ENCODE data around the gene ARHGEF25. TPM values are rescaled to one million over a fixed set of nuclear protein-coding genes. Genes with fewer than 3 reads are reported as not detected.
"Not testable (repeated sequence)": the region's sequence is repeated elsewhere in the genome, so short reads cannot be mapped to it uniquely, and the experiment has no call there.

Gene ARHGEF25
- total and polyA plus RNA-seq, 2 donors: 2.0 to 8.5 TPM

DNA sequence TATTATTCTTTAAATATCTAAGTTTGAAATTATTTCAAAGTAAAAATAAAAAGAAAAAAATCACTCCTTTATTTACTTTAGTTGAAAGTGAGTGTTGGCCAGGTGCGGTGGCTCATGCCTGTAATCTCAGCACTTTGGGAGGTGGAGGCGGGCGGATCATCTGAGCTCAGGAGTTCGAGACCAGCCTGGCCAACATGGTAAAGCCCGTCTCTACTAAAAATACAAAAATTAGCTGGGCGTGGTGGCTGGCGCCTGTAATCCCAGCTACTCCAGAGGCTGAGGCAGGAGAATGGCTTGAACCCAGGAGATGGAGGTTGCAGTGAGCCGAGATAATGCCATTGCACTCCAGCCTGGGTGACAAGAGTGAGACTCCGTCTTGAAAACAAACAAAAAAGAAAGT lies 25.5 kb downstream of the ARHGEF25 start:
- WGBS: 98% methylated on average over 9 of the region's 9 CpGs
- not testable (repeated sequence) for H3K36me3 ChIP-seq (ENCODE audit: control insufficient read depth in 2 of 2, insufficient read depth in 2 of 2, low read length in 1 of 2); DNase-seq (ENCODE audit: low read depth in 6 of 9, low spot score in 9 of 9); H3K27ac ChIP-seq (ENCODE audit: low read depth in 1 of 2, low read length in 1 of 2); H3K4me3 ChIP-seq (ENCODE audit: low read length in 2 of 2); H3K9me3 ChIP-seq (ENCODE audit: control insufficient read depth in 2 of 2, insufficient read depth in 1 of 2, low read length in 1 of 2)
- Histone ChIP-seq H3K4me1 (ENCODE audit: control insufficient read depth in 2 of 2, insufficient read depth in 2 of 2, low read length in 2 of 2) (peaks cover 0 to 11% of the 10 kb centered on the region in 2 donors), H3K27me3 (ENCODE audit: control insufficient read depth in 2 of 2, insufficient read depth in 1 of 2, low read length in 1 of 2) (peaks cover 31 to 62% of the 10 kb centered on the region in 2 donors)

DNA sequence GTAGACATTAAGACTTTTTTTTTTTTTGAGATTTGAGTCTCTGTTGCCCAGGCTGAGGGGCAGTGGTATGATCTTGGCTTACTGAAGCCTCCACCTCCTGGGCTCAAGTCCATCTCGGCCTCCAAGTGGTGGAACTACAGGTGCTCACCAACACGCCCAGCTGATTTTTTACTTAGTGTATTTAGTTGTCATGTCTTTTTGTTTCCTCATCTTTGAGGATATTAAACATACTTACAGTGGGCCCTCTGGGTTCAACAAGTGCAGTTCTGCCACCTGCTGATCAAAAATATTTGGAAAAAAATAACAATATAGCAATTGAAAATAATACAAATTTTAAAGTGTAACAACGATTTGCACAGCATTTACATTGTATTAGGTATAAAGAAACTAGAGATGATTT lies 26.1 kb downstream of the ARHGEF25 start:
- peaks cover 25 to 57% of the 10 kb centered on the region in 2 donors for H3K27me3 ChIP-seq (ENCODE audit: control insufficient read depth in 2 of 2, insufficient read depth in 1 of 2, low read length in 1 of 2)
- H3K4me1 ChIP-seq (ENCODE audit: control insufficient read depth in 2 of 2, insufficient read depth in 2 of 2, low read length in 2 of 2): peaks cover 0 to 7% of the 10 kb centered on the region in 2 donors
- H3K4me3 ChIP-seq (ENCODE audit: low read length in 2 of 2): no peak overlapping the region
- H3K27ac ChIP-seq (ENCODE audit: low read depth in 1 of 2, low read length in 1 of 2): no peak overlapping the region
- WGBS: 80% methylated on average over 3 of the region's 3 CpGs
- DNase-seq (ENCODE audit: low read depth in 6 of 9, low spot score in 9 of 9): no peak
- no peaks in the 10 kb centered on the region for H3K9me3 ChIP-seq (ENCODE audit: control insufficient read depth in 2 of 2, insufficient read depth in 1 of 2, low read length in 1 of 2)
- no peaks in the 10 kb centered on the region for H3K36me3 ChIP-seq (ENCODE audit: control insufficient read depth in 2 of 2, insufficient read depth in 2 of 2, low read length in 1 of 2)

DNA sequence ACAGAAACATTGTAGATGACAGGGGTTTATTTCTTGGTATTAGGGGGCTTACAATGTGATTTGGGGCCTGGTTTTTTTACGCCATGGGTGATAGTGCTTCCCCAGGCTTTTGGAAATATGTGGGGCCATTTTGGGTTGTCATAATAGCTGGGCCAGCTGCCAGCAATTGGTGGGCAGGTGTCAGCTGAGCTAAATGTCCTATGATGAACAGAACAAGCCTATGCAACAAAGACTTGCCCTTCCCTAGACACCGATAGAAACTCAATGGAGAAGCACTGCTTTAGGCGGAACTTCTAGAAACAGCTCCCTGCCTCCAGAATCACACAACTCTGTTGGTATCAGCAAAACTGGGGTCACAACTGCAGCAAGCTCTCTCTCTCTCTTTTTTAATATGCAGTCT lies 26.9 kb downstream of the ARHGEF25 start:
- Histone ChIP-seq H3K9me3 (ENCODE audit: control insufficient read depth in 2 of 2, insufficient read depth in 1 of 2, low read length in 1 of 2) (no peaks in the 10 kb centered on the region), H3K4me1 (ENCODE audit: control insufficient read depth in 2 of 2, insufficient read depth in 2 of 2, low read length in 2 of 2) (peaks cover 0 to 1% of the 10 kb centered on the region in 2 donors), H3K36me3 (ENCODE audit: control insufficient read depth in 2 of 2, insufficient read depth in 2 of 2, low read length in 1 of 2) (no peaks in the 10 kb centered on the region), H3K27me3 (ENCODE audit: control insufficient read depth in 2 of 2, insufficient read depth in 1 of 2, low read length in 1 of 2) (peaks cover 19 to 50% of the 10 kb centered on the region in 2 donors), H3K4me3 (ENCODE audit: low read length in 2 of 2) (no peak overlapping the region), H3K27ac (ENCODE audit: low read depth in 1 of 2, low read length in 1 of 2) (no peak overlapping the region)
- no peak for DNase-seq (ENCODE audit: low read depth in 6 of 9, low spot score in 9 of 9)
- 98% methylated on average over 3 of the region's 3 CpGs for whole genome bisulfite sequencing

DNA sequence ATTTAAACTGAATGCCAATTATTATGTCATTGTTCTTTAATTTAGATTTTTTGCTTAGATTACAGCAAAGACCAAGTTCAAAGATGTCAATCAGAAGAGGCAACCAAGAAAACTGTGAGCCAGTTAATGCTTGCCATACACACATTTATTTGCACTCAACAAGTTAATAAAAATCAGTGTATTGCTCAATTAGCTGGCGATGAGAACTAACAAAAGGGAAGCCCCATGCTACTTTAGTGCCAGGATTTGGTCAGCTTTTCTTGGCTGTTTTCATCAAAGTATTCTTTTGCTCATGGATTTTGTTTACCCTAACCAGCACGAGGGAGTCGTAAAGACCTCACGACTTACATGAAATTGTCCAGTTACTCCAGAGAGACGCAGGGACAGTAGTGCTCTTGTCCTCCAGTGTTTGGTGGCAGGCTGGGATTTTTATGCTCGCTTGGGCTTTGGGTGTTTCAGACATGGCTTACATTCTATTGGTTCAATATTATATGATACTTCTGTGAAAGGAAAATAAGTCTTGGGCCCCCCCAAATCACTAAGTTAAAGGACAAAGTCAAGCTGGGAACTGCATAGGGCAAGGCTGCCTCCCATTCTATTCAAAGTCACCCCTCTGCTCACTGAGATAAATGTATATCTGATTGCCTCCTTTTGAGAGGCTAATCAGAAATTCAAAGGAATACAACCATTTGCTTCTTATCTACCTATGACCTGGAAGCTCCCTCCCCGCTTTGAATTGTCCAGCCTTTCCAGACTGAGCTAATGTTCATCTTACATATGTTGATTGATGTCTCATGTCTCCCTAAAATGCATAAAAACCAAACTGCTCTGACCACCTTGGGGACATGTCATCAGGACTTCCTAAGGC lies 29.2 kb downstream of the ARHGEF25 start:
- DNase-seq (ENCODE audit: low read depth in 6 of 9, low spot score in 9 of 9): no peak

DNA sequence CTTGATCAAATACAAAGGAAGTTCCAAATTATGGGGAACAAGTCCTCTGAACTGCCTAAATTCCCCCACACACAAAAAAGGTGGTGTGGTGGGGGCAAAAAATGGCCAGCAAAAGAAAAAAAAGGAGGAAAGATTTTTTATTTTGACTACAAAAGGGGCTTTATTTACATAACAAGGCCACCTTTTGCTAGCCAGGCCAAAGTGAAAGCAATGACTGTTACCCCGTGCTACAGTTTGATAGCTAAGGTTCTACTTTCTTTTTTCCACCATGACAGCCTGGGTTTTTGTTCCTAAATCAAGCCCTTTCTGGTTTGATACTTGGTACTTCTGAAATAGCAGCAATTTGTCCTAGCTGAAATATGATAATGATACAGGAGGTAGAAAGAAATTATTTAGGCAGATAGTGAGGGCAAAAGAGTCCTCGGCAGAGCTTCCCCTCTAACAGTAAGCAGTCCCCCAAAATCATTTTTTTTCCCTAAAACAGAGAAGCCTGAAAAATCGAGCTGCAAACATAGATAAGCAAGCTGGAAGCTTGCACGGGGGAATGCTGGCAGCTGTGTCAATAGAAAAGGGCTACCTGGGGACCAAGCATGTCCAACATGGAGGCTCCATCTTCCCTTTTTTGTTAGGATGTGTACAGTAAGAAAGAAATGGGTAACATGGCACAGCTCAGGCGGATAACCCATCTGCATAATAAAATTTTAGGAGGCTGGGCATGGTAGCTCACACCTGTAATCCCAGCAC lies 30.6 kb downstream of the ARHGEF25 start:
- H3K27me3 ChIP-seq (ENCODE audit: control insufficient read depth in 2 of 2, insufficient read depth in 1 of 2, low read length in 1 of 2): peaks cover 6 to 30% of the 10 kb centered on the region in 2 donors
- H3K4me3 ChIP-seq (ENCODE audit: low read length in 2 of 2): no peak overlapping the region
- peaks cover 0 to 6% of the 10 kb centered on the region in 2 donors for H3K9me3 ChIP-seq (ENCODE audit: control insufficient read depth in 2 of 2, insufficient read depth in 1 of 2, low read length in 1 of 2)
- DNase-seq (ENCODE audit: low read depth in 6 of 9, low spot score in 9 of 9): no peak
- H3K4me1 ChIP-seq (ENCODE audit: control insufficient read depth in 2 of 2, insufficient read depth in 2 of 2, low read length in 2 of 2): no peaks in the 10 kb centered on the region
- 72% methylated on average over 5 of the region's 5 CpGs for WGBS
- H3K36me3 ChIP-seq (ENCODE audit: control insufficient read depth in 2 of 2, insufficient read depth in 2 of 2, low read length in 1 of 2): no peaks in the 10 kb centered on the region
- H3K27ac ChIP-seq (ENCODE audit: low read depth in 1 of 2, low read length in 1 of 2): no peak overlapping the region

More for the DNA sequence above, 29.2 kb downstream of the ARHGEF25 start:
- H3K27me3 ChIP-seq (ENCODE audit: control insufficient read depth in 2 of 2, insufficient read depth in 1 of 2, low read length in 1 of 2): peaks cover 6 to 38% of the 10 kb centered on the region in 2 donors
- WGBS: 90% methylated on average over 7 of the region's 7 CpGs
- no peaks in the 10 kb centered on the region for H3K4me1 ChIP-seq (ENCODE audit: control insufficient read depth in 2 of 2, insufficient read depth in 2 of 2, low read length in 2 of 2)
- no peaks in the 10 kb centered on the region for H3K36me3 ChIP-seq (ENCODE audit: control insufficient read depth in 2 of 2, insufficient read depth in 2 of 2, low read length in 1 of 2)
- H3K4me3 ChIP-seq (ENCODE audit: low read length in 2 of 2): no peak overlapping the region
- H3K9me3 ChIP-seq (ENCODE audit: control insufficient read depth in 2 of 2, insufficient read depth in 1 of 2, low read length in 1 of 2): no peaks in the 10 kb centered on the region
- H3K27ac ChIP-seq (ENCODE audit: low read depth in 1 of 2, low read length in 1 of 2): no peak overlapping the region

DNA sequence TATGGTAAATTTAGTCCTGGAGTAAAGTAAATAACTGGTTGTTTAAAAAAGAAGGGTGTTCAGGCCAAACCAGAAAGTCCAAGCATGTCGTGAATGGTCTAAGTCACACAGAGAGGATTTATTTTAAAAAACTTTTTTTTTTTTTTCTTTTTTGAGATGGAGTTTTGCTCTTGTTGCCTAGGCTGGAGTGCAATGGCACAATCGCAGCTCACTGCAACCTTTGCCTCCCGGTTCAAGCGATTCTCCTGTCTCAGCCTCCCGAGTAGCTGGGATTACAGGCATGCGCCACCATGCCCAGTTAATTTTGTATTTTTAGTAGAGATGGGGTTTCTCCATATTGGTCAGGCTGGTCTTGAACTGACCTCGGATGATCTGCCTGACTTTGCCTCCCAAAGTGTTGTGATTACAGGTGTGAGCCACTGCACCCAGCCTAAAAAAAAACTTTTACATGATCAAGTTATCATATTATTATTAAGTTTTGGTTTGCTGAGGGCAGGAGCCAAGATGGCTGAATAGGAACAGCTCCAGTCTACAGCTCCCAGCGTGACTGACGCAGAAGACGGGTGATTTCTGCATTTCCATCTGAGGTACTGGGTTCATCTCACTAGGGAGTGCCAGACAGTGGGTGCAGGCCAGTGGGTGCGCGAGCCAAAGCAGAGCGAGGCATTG lies 34.9 kb downstream of the ARHGEF25 start:
- 83% methylated on average over 13 of the region's 13 CpGs for WGBS
- not testable (repeated sequence) for DNase-seq (ENCODE audit: low read depth in 6 of 9, low spot score in 9 of 9); H3K36me3 ChIP-seq (ENCODE audit: control insufficient read depth in 2 of 2, insufficient read depth in 2 of 2, low read length in 1 of 2); H3K4me1 ChIP-seq (ENCODE audit: control insufficient read depth in 2 of 2, insufficient read depth in 2 of 2, low read length in 2 of 2); H3K27ac ChIP-seq (ENCODE audit: low read depth in 1 of 2, low read length in 1 of 2); H3K4me3 ChIP-seq (ENCODE audit: low read length in 2 of 2); H3K27me3 ChIP-seq (ENCODE audit: control insufficient read depth in 2 of 2, insufficient read depth in 1 of 2, low read length in 1 of 2); H3K9me3 ChIP-seq (ENCODE audit: control insufficient read depth in 2 of 2, insufficient read depth in 1 of 2, low read length in 1 of 2)

DNA sequence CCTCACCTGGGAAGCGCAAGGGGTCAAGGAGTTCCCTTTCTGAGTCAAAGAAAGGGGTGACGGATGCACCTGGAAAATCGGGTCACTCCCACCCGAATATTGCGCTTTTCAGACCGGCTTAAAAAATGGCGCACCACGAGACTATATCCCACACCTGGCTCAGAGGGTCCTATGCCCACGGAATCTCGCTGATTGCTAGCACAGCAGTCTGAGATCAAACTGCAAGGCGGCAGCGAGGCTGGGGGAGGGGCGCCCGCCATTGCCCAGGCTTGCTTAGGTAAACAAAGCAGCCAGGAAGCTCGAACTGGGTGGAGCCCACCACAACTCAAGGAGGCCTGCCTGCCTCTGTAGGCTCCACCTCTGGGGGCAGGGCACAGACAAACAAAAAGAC lies 35.4 kb downstream of the ARHGEF25 start:
- 100% methylated on average over 10 of the region's 15 CpGs for WGBS
- H3K27me3 ChIP-seq (ENCODE audit: control insufficient read depth in 2 of 2, insufficient read depth in 1 of 2, low read length in 1 of 2); DNase-seq (ENCODE audit: low read depth in 6 of 9, low spot score in 9 of 9); H3K9me3 ChIP-seq (ENCODE audit: control insufficient read depth in 2 of 2, insufficient read depth in 1 of 2, low read length in 1 of 2); H3K4me3 ChIP-seq (ENCODE audit: low read length in 2 of 2); H3K4me1 ChIP-seq (ENCODE audit: control insufficient read depth in 2 of 2, insufficient read depth in 2 of 2, low read length in 2 of 2); H3K36me3 ChIP-seq (ENCODE audit: control insufficient read depth in 2 of 2, insufficient read depth in 2 of 2, low read length in 1 of 2); H3K27ac ChIP-seq (ENCODE audit: low read depth in 1 of 2, low read length in 1 of 2): not testable (repeated sequence)

DNA sequence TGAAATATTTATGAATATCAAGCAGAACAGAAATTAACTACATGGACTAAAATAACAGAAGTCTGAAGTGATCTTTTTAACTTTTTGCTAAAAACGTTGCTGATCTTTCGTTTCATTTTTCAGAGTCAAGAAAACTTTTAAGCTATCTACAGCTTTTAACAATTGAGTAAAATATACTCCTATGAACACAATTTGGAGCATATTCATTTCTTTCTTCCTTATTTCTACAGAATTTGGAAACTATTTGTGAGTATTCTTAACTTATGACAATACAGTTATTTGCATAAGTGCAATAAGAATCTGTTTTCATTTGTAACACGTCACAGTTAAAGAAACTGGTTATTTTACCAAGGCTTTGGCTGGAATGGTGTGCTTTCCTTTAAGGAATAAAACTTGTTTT lies 42.8 kb downstream of the ARHGEF25 start:
- no peaks in the 10 kb centered on the region for H3K36me3 ChIP-seq (ENCODE audit: control insufficient read depth in 2 of 2, insufficient read depth in 2 of 2, low read length in 1 of 2)
- 76% methylated on average over 3 of the region's 3 CpGs for WGBS
- DNase-seq (ENCODE audit: low read depth in 6 of 9, low spot score in 9 of 9): no peak

More for the DNA sequence above, 42.8 kb downstream of the ARHGEF25 start:
- Histone ChIP-seq H3K4me1 (ENCODE audit: control insufficient read depth in 2 of 2, insufficient read depth in 2 of 2, low read length in 2 of 2) (no peaks in the 10 kb centered on the region), H3K4me3 (ENCODE audit: low read length in 2 of 2) (no peak overlapping the region), H3K27ac (ENCODE audit: low read depth in 1 of 2, low read length in 1 of 2) (no peak overlapping the region), H3K9me3 (ENCODE audit: control insufficient read depth in 2 of 2, insufficient read depth in 1 of 2, low read length in 1 of 2) (peaks cover 2 to 7% of the 10 kb centered on the region in 2 donors), H3K27me3 (ENCODE audit: control insufficient read depth in 2 of 2, insufficient read depth in 1 of 2, low read length in 1 of 2) (no peaks in the 10 kb centered on the region)
